CD4-positive, alpha-beta T cell (primary cell): ENCODE data around the gene RPS10. TPM values are rescaled to one million over a fixed set of nuclear protein-coding genes. Genes with fewer than 3 reads are reported as not detected.
"Not testable (repeated sequence)": the region's sequence is repeated elsewhere in the genome, so short reads cannot be mapped to it uniquely, and the experiment has no call there.

Source experiments
- ATAC-seq: fragments of 200-7000 bp; cut with Tn5 transposase; one replicate; pipeline ENCODE4 v1.10.0; 2022; ENCODE audit warnings: mild to moderate bottlenecking; ENCODE audit not compliant: poor library complexity
- CTCF ChIA-PET: fragments of 350-600 bp; sonication (Branson Sonifier 250); formaldehyde crosslinking; loops from one replicate; lab custom pipeline; 2021; ENCODE audit warnings: antibody characterized with exemption, inconsistent platforms; lab: Charles Lee
- POLR2A ChIA-PET: fragments of 350-600 bp; sonication (Branson Sonifier 250); formaldehyde crosslinking; loops from one replicate; lab custom pipeline; 2021; ENCODE audit warnings: antibody characterized with exemption, inconsistent platforms; lab: Charles Lee
- DNase-seq, 14 experiments: peaks; one replicate each; pipeline ENCODE4 v3.0.0-alpha.2; 2013 to 2020; ENCODE audit warnings: mixed read lengths in 2 of 14
- H3K27ac ChIP-seq, 2 donors: one replicate each; pipeline versions ENCODE4 v1.5.1 to v1.7.0; 2013; ENCODE audit warnings: low read length in 2 of 2, low read depth in 1 of 2, mild to moderate bottlenecking in 1 of 2
- H3K27me3 ChIP-seq, 2 experiments: 1 replicate in 1 of 2; 2 replicates in 1 of 2; pipeline versions ENCODE4 v1.6.1 to v1.7.0; 2013; ENCODE audit warnings: low read length in 2 of 2, control low read depth in 1 of 2, mild to moderate bottlenecking in 1 of 2, moderate library complexity in 1 of 2; ENCODE audit not compliant: insufficient read depth in 2 of 2, control insufficient read depth in 1 of 2
- H3K36me3 ChIP-seq: one replicate; pipeline ENCODE4 v1.6.1; 2013; ENCODE audit warnings: low read length, control low read depth; ENCODE audit not compliant: insufficient read depth
- H3K4me1 ChIP-seq: one replicate; pipeline ENCODE4 v1.6.1; 2013; ENCODE audit warnings: low read length, control low read depth; ENCODE audit not compliant: insufficient read depth
- H3K4me3 ChIP-seq: one replicate; pipeline ENCODE4 v1.5.1; 2013; ENCODE audit warnings: mild to moderate bottlenecking, low read length, moderate library complexity
- H3K9me3 ChIP-seq, 2 experiments: 1 replicate in 1 of 2; 2 replicates in 1 of 2; pipeline versions ENCODE4 v1.6.1 to v1.7.0; 2013; ENCODE audit warnings: low read length in 2 of 2, mild to moderate bottlenecking in 2 of 2, control low read depth in 1 of 2, moderate library complexity in 1 of 2; ENCODE audit not compliant: control insufficient read depth in 1 of 2, insufficient read depth in 1 of 2
- H3K27ac Mint-ChIP-seq: one replicate; pipeline ENCODE4 v1.8.0; 2020; ENCODE audit warnings: mixed read lengths
- H3K27me3 Mint-ChIP-seq: one replicate; pipeline ENCODE4 v1.8.0; 2021; ENCODE audit warnings: mixed read lengths
- H3K36me3 Mint-ChIP-seq: one replicate; pipeline ENCODE4 v1.8.0; 2021; ENCODE audit warnings: low read depth, mixed read lengths
- H3K4me1 Mint-ChIP-seq: one replicate; pipeline ENCODE4 v1.8.0; 2021; ENCODE audit warnings: low read depth, mixed read lengths
- H3K4me3 Mint-ChIP-seq: one replicate; pipeline ENCODE4 v1.8.0; 2020; ENCODE audit warnings: mild to moderate bottlenecking, mixed read lengths
- H3K9me3 Mint-ChIP-seq: one replicate; pipeline ENCODE4 v1.8.0; 2020; ENCODE audit warnings: mixed read lengths
- CTCF ChIP-seq: fragments of 200-600 bp; IDR thresholded peaks from one replicate; pipeline ENCODE4 v1.8.0; 2022; ENCODE audit warnings: antibody characterized with exemption, mild to moderate bottlenecking
- intact Hi-C, 2 experiments: fragments of 100-400 bp; cut with DNase I in 1 of 2; cut with micrococcal nuclease in 1 of 2; formaldehyde crosslinking; loops; one replicate each; pipeline versions ENCODE4 v1.15.1 to v1.9.0; 2023 to 2025; cut with DNase I, micrococcal nuclease
- total RNA-seq, 174 experiments: library from RNA in 2 of 174; stranded (reverse) in 2 of 174; gene quantifications; one replicate each; pipeline ENCODE4 v1.2.3 and lab custom pipeline; 2021 to 2026

RPS10 gene
- total RNA-seq, 2 experiments from 2014 or later: 3,088 to 3,122 TPM

GRCh38 chr6:34374069-34374468 lies 51.8 kb downstream of the RPS10 start:
- H3K27me3 Mint-ChIP-seq: no peaks in the 10 kb centered on the region
- ATAC-seq (no peak), DNase-seq (no peak)
- peaks cover 10% of the 10 kb centered on the region for H3K36me3 Mint-ChIP-seq
- ChIA-PET POLR2A (no interaction called here), CTCF (no interaction called here)
- peaks cover 6% of the 10 kb centered on the region for H3K4me1 ChIP-seq
- H3K9me3 Mint-ChIP-seq: no peaks in the 10 kb centered on the region
- no peak overlapping the region for H3K4me3 ChIP-seq
- no peak overlapping the region for H3K27ac Mint-ChIP-seq
- H3K9me3 ChIP-seq: no peaks in the 10 kb centered on the region
- peaks cover 33% of the 10 kb centered on the region for H3K4me1 Mint-ChIP-seq
- no peak overlapping the region for H3K4me3 Mint-ChIP-seq
- intact Hi-C loops: no loop called here
- no peak overlapping the region for H3K27ac ChIP-seq
- no peaks in the 10 kb centered on the region for H3K36me3 ChIP-seq
- no peak for TF ChIP-seq CTCF
- no peaks in the 10 kb centered on the region for H3K27me3 ChIP-seq

- ATAC-seq: no peak
Observed at GRCh38 chr6:34373511-34373910, 52.4 kb downstream of the RPS10 start.

GRCh38 chr6:34371865-34372264 lies 54.0 kb downstream of the RPS10 start:
- H3K27me3 Mint-ChIP-seq, ATAC-seq, CTCF ChIA-PET, H3K9me3 Mint-ChIP-seq, POLR2A ChIA-PET, H3K4me1 ChIP-seq, H3K4me3 ChIP-seq, DNase-seq, H3K36me3 ChIP-seq, H3K4me3 Mint-ChIP-seq, H3K27ac ChIP-seq, H3K27ac Mint-ChIP-seq, H3K27me3 ChIP-seq, intact Hi-C loops, H3K9me3 ChIP-seq: not testable (repeated sequence)
- H3K4me1 Mint-ChIP-seq: peaks cover 33% of the 10 kb centered on the region
- peaks cover 14% of the 10 kb centered on the region for H3K36me3 Mint-ChIP-seq

More at GRCh38 chr6:34373511-34373910, 52.4 kb downstream of the RPS10 start:
- Mint-ChIP-seq H3K4me3 (no peak overlapping the region), H3K27me3 (no peaks in the 10 kb centered on the region), H3K9me3 (no peaks in the 10 kb centered on the region), H3K27ac (no peak overlapping the region), H3K36me3 (peaks cover 14% of the 10 kb centered on the region), H3K4me1 (peaks cover 33% of the 10 kb centered on the region)
- DNase-seq: no peak
- H3K4me3 ChIP-seq: no peak overlapping the region
- H3K9me3 ChIP-seq: no peaks in the 10 kb centered on the region
- no peaks in the 10 kb centered on the region for H3K27me3 ChIP-seq
- intact Hi-C loops: no loop called here
- no peak overlapping the region for H3K27ac ChIP-seq
- peaks cover 6% of the 10 kb centered on the region for H3K4me1 ChIP-seq
- TF ChIP-seq CTCF: no peak
- CTCF ChIA-PET: no interaction called here
- POLR2A ChIA-PET: no interaction called here
- H3K36me3 ChIP-seq: no peaks in the 10 kb centered on the region

GRCh38 chr6:34370361-34370760 lies 55.5 kb downstream of the RPS10 start:
- Histone ChIP-seq H3K27me3 (no peaks in the 10 kb centered on the region), H3K27ac (no peak overlapping the region), H3K4me1 (peaks cover 6% of the 10 kb centered on the region), H3K4me3 (no peak overlapping the region), H3K9me3 (no peaks in the 10 kb centered on the region), H3K36me3 (no peaks in the 10 kb centered on the region)
- DNase-seq (no peak), ATAC-seq (no peak)
- Mint-ChIP-seq H3K27ac (no peak overlapping the region), H3K4me1 (peaks cover 39% of the 10 kb centered on the region), H3K9me3 (no peaks in the 10 kb centered on the region), H3K27me3 (no peaks in the 10 kb centered on the region), H3K4me3 (no peak overlapping the region), H3K36me3 (peaks cover 14% of the 10 kb centered on the region)
- CTCF ChIA-PET: no interaction called here
- intact Hi-C loops: no loop called here
- POLR2A ChIA-PET: no interaction called here
- no peak for TF ChIP-seq CTCF
